Kidney epithelial cell (primary cell): Measurements from ENCODE around the gene PPM1E. TPM values are rescaled to one million over a fixed set of nuclear protein-coding genes. Genes with fewer than 3 reads are reported as not detected.
"Not testable (repeated sequence)": the region's sequence is repeated elsewhere in the genome, so short reads cannot be mapped to it uniquely, and the experiment has no call there.

Experiments used
- DNase-seq: peaks from one replicate; pipeline ENCODE4 v3.0.0-alpha.2; 2010; ENCODE audit warnings: low read depth
- H3K27me3 ChIP-seq: 2 replicates; pipeline ENCODE4 v1.6.0; 2011; ENCODE audit warnings: low read length; ENCODE audit not compliant: control insufficient read depth, insufficient read depth
- H3K36me3 ChIP-seq: 2 replicates; pipeline ENCODE4 v1.5.1; 2011; ENCODE audit warnings: low read length; ENCODE audit not compliant: control insufficient read depth, insufficient read depth
- H3K4me3 ChIP-seq: 2 replicates; pipeline ENCODE4 v1.5.1; 2011; ENCODE audit warnings: low read depth, mild to moderate bottlenecking, control low read depth, low read length
- total RNA-seq: library from RNA; depleted of rRNA; stranded (reverse); fragments of >200 nt; gene quantifications from 2 replicates; pipeline ENCODE4 v1.2.3, GENCODE V29; 2015
- TF ChIP-seq, protein P1 (sequence below): IDR thresholded peaks from 2 replicates; pipeline ENCODE4 v1.5.1; 2011; ENCODE audit warnings: mild to moderate bottlenecking, moderate library complexity, low read length, control low read depth, inconsistent platforms; ENCODE audit not compliant: insufficient read depth, poor library complexity, severe bottlenecking

PPM1E gene
- total RNA-seq, 1 donor from 2014 or later = 2.4 TPM

GRCh38 chr17:58728798-58729197 is 26.9 kb upstream of the PPM1E start:
- TF ChIP-seq, protein P1, sequence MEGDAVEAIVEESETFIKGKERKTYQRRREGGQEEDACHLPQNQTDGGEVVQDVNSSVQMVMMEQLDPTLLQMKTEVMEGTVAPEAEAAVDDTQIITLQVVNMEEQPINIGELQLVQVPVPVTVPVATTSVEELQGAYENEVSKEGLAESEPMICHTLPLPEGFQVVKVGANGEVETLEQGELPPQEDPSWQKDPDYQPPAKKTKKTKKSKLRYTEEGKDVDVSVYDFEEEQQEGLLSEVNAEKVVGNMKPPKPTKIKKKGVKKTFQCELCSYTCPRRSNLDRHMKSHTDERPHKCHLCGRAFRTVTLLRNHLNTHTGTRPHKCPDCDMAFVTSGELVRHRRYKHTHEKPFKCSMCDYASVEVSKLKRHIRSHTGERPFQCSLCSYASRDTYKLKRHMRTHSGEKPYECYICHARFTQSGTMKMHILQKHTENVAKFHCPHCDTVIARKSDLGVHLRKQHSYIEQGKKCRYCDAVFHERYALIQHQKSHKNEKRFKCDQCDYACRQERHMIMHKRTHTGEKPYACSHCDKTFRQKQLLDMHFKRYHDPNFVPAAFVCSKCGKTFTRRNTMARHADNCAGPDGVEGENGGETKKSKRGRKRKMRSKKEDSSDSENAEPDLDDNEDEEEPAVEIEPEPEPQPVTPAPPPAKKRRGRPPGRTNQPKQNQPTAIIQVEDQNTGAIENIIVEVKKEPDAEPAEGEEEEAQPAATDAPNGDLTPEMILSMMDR = no peak
- Histone ChIP-seq H3K4me3 (no peak overlapping the region), H3K27me3 (no peaks in the 10 kb centered on the region), H3K36me3 (no peaks in the 10 kb centered on the region)
- no peak for DNase-seq

DNA sequence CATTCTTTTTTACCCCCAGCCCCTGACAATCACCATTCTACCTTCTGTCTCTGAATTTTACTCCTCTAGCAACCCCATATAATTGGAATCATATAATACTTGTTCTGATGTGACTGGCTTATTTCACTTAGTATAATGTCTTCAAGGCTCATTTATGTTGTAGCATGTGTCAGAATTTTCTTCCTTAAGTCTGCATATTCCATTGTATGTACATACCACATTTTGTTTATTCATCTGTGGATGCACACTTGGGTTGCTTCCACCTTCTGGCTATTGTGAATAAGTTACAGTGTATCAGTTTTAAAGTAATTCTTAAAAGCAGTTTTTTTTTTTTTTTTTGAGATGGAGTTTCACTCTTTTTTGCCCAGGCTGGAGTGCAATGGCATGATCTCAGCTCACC is 24.7 kb upstream of the PPM1E start:
- H3K36me3 ChIP-seq = no peaks in the 10 kb centered on the region
- H3K4me3 ChIP-seq = no peak overlapping the region
- no peak for DNase-seq
- TF ChIP-seq, protein P1 = no peak
- no peaks in the 10 kb centered on the region for H3K27me3 ChIP-seq

- no peak for DNase-seq
- Histone ChIP-seq H3K27me3 (no peaks in the 10 kb centered on the region), H3K4me3 (no peak overlapping the region), H3K36me3 (no peaks in the 10 kb centered on the region)
- TF ChIP-seq, protein P1 = no peak
These were observed 21.6 kb upstream of the PPM1E start for GRCh38 chr17:58734040-58734439.

DNA sequence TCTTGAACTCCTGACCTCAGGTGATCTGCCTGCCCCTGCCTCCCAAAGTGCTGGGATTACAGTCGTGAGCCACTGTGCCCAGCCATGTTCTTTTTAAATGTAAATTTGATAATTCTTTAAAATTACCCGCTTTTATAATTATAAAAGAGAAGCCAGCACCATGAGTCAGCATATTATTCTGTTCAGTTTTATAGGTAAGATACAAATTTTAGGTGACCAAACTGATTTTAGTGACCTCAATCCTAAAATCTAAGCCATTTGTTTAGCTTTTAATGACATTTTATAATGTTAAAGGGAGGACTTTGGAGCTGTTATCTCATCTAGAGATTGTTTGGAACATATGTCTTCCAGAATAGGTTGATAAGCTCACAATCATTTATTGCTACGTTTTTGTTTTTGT is 20.8 kb upstream of the PPM1E start:
- Histone ChIP-seq H3K36me3 (no peaks in the 10 kb centered on the region), H3K27me3 (no peaks in the 10 kb centered on the region), H3K4me3 (no peak overlapping the region)
- no peak for DNase-seq
- TF ChIP-seq, protein P1 = no peak

- Histone ChIP-seq H3K4me3 (no peak overlapping the region), H3K27me3 (no peaks in the 10 kb centered on the region), H3K36me3 (no peaks in the 10 kb centered on the region)
- no peak for DNase-seq
- TF ChIP-seq, protein P1 = no peak
These were observed 14.5 kb upstream of the PPM1E start for GRCh38 chr17:58741121-58741625.

DNA sequence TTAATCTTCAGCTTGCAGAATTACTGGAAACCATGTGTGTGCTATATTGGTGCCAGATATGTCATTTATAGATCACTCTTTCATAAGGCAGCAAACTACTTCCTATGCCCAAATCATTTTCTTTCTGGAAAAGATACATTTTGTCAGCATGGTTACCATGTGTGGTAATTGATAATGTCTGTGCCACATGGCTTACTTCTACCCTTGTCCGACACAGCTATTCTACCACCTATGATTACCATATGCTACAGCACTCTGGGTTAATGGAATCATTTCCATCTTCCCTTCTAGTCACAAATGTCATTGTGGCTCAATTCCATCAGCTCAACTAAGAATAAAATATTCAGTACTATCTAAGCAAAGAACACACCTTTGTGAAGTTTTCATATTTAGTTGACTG is 8.0 kb upstream of the PPM1E start:
- DNase-seq = no peak
- no peaks in the 10 kb centered on the region for H3K27me3 ChIP-seq
- TF ChIP-seq, protein P1 = no peak
- H3K4me3 ChIP-seq = no peak overlapping the region
- no peaks in the 10 kb centered on the region for H3K36me3 ChIP-seq

- H3K27me3 ChIP-seq, H3K36me3 ChIP-seq, DNase-seq, H3K4me3 ChIP-seq: not testable (repeated sequence)
These were observed 6.0 kb upstream of the PPM1E start for GRCh38 chr17:58749627-58750026.
